ENCODE results near the gene SLC43A2. TPM values are rescaled to one million over a fixed set of nuclear protein-coding genes. Genes with fewer than 3 reads are reported as not detected.

Gene SLC43A2
- total RNA-seq, 2 experiments from 2014 or later: 5.2 to 6.1 TPM

GRCh38 chr17:1605681-1606351, 22.8 kb downstream of the SLC43A2 start:
- POLR2A ChIA-PET: interaction anchor here (0.6 kb wide), 1 partner anchor 139 kb away, joined by 3 read pairs; no protein-coding TSS in a partner anchor
- CTCF ChIA-PET: no interaction called here

- CTCF ChIA-PET: interaction anchor here (1.0 to 2.4 kb wide), 2 partner anchors 24 to 30 kb away, joined by 3 to 8 read pairs; no protein-coding TSS in a partner anchor
- POLR2A ChIA-PET: no interaction called here
These were observed 23.7 kb downstream of the SLC43A2 start for GRCh38 chr17:1604831-1605528.

- CTCF ChIA-PET: no interaction called here
- POLR2A ChIA-PET: no interaction called here
These were observed 27.1 kb downstream of the SLC43A2 start for GRCh38 chr17:1601571-1601970.

GRCh38 chr17:1598399-1599095, 30.1 kb downstream of the SLC43A2 start:
- ChIA-PET CTCF (interaction anchor here (1.2 kb wide), 1 partner anchor 18 kb away, joined by 5 read pairs; no protein-coding TSS in a partner anchor), POLR2A (no interaction called here)

GRCh38 chr17:1597861-1598342, 30.7 kb downstream of the SLC43A2 start:
- POLR2A ChIA-PET: no interaction called here
- CTCF ChIA-PET: no interaction called here

- ChIA-PET POLR2A (no interaction called here), CTCF (interaction anchor here (1.3 kb wide), 1 partner anchor 14 kb away, joined by 3 read pairs; no protein-coding TSS in a partner anchor)
These were observed 35.1 kb downstream of the SLC43A2 start for GRCh38 chr17:1593630-1593931.

GRCh38 chr17:1592751-1593629, 35.6 kb downstream of the SLC43A2 start:
- POLR2A ChIA-PET: no interaction called here

GRCh38 chr17:1591474-1592090, 37.1 kb downstream of the SLC43A2 start:
- CTCF ChIA-PET: interaction anchor here (1.5 kb wide), 1 partner anchor 38 kb away, joined by 4 read pairs; no protein-coding TSS in a partner anchor
- POLR2A ChIA-PET: no interaction called here

More at GRCh38 chr17:1592751-1593629, 35.6 kb downstream of the SLC43A2 start:
- CTCF ChIA-PET: interaction anchor here (1.3 to 1.5 kb wide), 2 partner anchors 14 to 37 kb away, joined by 3 to 4 read pairs; no protein-coding TSS in a partner anchor

GRCh38 chr17:1590747-1591473, 37.7 kb downstream of the SLC43A2 start:
- POLR2A ChIA-PET: no interaction called here
- CTCF ChIA-PET: no interaction called here

GRCh38 chr17:1590029-1590746, 38.4 kb downstream of the SLC43A2 start:
- ChIA-PET POLR2A (no interaction called here), CTCF (interaction anchor here (1.3 kb wide), 1 partner anchor 39 kb away, joined by 3 read pairs; no protein-coding TSS in a partner anchor)

- CTCF ChIA-PET: interaction anchor here (0.9 to 1.3 kb wide), 2 partner anchors 40 kb away, joined by 3 read pairs; no protein-coding TSS in a partner anchor
- POLR2A ChIA-PET: interaction anchor here (0.6 kb wide), 1 partner anchor 27 kb away, joined by 3 read pairs; no protein-coding TSS in a partner anchor
These were observed 39.6 kb downstream of the SLC43A2 start for GRCh38 chr17:1588821-1589585.

GRCh38 chr17:1584167-1584566, 44.5 kb downstream of the SLC43A2 start:
- ChIA-PET CTCF (interaction anchor here (1.0 to 1.3 kb wide), 2 partner anchors 14 to 46 kb away, joined by 3 to 4 read pairs; no protein-coding TSS in a partner anchor), POLR2A (no interaction called here)

- CTCF ChIA-PET: no interaction called here
- POLR2A ChIA-PET: no interaction called here
These were observed 45.1 kb downstream of the SLC43A2 start for GRCh38 chr17:1583556-1583955.

- ChIA-PET POLR2A (no interaction called here), CTCF (interaction anchor here (0.6 to 1.3 kb wide), 2 partner anchors 66 to 140 kb away, joined by 3 read pairs; no protein-coding TSS in a partner anchor)
These were observed 46.3 kb downstream of the SLC43A2 start for GRCh38 chr17:1582374-1582773.

GRCh38 chr17:1580979-1581676, 47.5 kb downstream of the SLC43A2 start:
- ChIA-PET POLR2A (no interaction called here), CTCF (interaction anchor here (12.0 kb wide), 1 partner anchor 49 kb away, joined by 165 read pairs; the partner anchor contains the start of gene SLC43A2)

GRCh38 chr17:1578029-1578428, 50.6 kb downstream of the SLC43A2 start:
- CTCF ChIA-PET: interaction anchor here (12.0 kb wide), 1 partner anchor 52 kb away, joined by 165 read pairs; the partner anchor contains the start of gene SLC43A2
- POLR2A ChIA-PET: no interaction called here
